ENCODE measurements around the gene C16orf86.

The C16orf86 gene

DNA sequence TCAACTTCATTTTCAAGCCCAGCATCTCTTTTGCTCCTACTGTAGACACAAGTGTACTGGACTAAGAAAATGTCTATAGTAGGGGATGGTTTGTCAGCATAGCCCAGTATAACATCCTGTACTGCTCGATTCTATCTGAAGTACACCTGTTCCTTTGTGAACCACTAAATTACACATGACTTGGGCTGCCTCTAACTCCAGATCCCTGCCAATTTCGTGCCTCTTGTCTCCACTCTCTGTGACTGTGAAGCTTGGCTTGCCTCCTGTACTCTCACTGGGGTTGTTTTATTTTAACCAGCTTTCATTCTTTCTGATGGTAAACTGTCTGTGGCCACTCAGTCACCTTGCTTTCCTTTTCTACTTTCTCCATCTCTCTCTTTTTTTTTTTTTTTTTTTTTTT lies 28.0 kb downstream of the C16orf86 start:
- no peak for DNase-seq (ENCODE audit: low read depth)

DNA sequence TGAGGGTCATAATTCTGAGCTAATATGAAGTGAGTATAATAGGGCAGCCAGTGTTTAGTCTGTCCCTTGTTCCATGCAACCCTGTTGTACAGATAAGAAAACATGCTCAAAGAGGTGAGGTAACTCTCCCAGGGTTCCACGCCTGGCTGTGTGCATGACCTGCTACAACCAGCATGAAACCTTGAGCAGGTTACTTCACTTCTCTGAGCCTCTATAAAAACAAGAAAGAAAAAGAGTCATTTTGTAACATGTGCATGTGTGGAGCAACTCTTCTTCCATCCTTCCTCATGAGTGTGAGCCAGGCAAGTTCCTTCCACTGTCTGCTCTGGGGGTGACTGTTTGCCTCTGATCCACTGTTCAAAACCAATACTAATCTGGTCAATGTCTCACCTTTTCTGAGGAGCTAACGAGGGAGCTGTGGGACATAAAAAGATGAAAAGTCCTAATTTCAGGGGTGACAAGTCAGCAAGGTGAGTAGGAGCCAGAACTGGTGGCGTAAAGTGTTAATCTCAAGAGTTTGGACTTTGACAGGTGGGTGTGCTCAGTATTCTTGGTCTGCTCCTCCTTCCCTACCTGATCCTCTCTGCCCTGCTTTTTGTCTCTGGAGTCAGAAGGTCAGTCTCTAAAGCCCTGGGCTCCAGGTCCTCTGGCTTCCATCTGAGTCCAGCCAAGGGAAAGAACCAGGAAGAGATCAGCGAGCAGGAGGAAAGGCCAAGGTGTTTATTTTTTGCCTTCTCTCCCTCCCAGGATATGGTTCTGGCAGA lies 31.0 kb downstream of the C16orf86 start:
- no peak for DNase-seq (ENCODE audit: low read depth)

DNA sequence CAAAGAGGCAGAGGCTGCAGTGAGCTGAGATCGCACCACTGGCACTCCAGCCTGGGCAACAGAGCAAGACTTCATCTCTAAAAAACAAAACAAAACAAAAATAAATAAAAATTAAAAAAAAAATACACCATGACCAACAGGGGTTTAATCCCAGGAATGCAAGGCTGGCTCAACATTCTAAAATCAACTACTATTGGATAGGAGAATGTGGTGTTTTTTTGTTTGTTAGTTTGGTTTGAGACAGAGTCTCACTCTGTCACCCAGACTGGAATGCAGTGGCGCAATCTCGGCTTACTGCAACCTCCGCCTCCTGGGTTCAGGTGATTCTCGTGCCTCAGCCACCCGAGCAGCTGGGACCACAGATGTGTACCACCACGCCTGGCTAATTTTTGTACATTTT lies 32.7 kb downstream of the C16orf86 start:
- no peak for DNase-seq (ENCODE audit: low read depth)

DNA sequence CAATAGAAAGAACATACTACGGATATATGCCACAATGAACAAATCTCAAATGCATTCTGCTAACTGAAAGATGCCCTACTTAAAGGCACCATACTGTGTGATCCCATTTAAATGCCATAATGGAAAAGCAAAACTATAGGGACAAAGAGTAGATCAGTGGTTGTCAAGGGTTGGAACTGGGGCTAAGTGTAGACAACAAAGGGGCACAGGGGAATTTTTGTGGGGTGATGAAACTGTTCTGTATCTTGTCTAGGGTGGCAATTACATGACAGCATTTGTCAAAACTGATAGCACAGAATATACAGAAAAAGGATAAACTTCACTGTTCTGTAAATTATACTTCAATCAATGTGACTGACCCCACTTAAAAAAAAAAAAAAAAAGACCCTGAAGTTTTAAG lies 34.8 kb downstream of the C16orf86 start:
- no peak for DNase-seq (ENCODE audit: low read depth)

GRCh38 chr16:67702130-67702529 lies 35.5 kb downstream of the C16orf86 start:
- DNase-seq (ENCODE audit: low read depth): no peak

GRCh38 chr16:67703626-67704025 lies 37.0 kb downstream of the C16orf86 start:
- no peak for DNase-seq (ENCODE audit: low read depth)

DNA sequence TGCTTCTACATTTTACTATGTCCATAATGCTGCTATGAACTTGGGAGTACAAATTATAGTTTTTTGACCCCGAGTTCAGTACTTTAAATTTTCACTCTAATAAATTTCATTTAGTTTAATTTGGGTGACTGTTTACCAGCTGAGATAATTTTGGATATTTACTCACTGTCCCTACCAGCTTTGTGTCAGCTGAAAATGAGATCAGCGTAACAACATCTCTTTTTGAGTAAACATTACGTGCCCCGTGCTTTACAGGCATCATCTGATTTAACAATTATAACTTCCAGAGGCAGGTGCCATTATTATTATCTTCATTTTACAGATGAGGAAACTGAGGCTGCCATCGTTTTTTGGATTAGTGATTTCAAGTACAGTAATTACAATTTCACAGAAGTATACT lies 37.5 kb downstream of the C16orf86 start:
- DNase-seq (ENCODE audit: low read depth): no peak

DNA sequence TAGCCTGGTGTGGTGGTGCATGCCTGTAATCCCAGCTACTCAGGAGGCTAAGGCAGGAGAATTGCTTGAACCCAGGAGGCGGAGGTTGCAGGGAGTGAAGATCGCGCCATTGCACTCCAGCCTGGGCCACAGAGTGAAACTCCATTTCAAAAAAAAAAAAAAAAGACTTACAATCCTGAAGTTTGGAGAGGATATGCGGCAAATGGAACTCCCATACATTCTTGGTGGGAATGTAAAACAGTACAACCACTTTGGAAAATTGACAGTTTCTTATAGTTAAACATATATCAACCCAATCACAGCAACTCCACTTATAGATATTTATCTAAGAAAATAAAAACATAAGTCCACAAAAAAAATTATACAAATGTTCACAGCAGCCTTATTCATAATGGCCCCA lies 40.6 kb downstream of the C16orf86 start:
- no peak for DNase-seq (ENCODE audit: low read depth)

DNA sequence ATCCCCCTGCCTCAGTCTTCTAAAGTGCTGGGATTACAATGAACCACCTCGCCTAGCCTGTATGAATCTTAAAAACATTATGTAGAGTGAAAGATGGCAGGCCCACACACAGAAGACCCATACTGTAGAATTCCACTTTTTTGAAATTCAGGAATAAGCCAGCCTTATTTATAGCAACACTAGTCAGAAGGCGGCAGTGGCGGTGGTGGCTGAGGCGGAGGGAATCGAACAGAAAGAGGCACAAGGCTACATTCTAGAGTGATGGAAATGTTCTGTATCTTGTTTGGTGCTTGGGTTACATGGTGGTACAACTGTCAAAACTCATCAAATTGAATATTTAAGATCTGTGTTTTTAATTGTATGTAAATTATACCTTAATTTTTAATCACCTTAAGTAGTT lies 41.2 kb downstream of the C16orf86 start:
- no peak for DNase-seq (ENCODE audit: low read depth)

- DNase-seq (ENCODE audit: low read depth): no peak
Observed at GRCh38 chr16:67708368-67708771, 41.8 kb downstream of the C16orf86 start.

GRCh38 chr16:67709050-67709449 lies 42.4 kb downstream of the C16orf86 start:
- no peak for DNase-seq (ENCODE audit: low read depth)

GRCh38 chr16:67710607-67711006 lies 44.0 kb downstream of the C16orf86 start:
- no peak for DNase-seq (ENCODE audit: low read depth)

DNA sequence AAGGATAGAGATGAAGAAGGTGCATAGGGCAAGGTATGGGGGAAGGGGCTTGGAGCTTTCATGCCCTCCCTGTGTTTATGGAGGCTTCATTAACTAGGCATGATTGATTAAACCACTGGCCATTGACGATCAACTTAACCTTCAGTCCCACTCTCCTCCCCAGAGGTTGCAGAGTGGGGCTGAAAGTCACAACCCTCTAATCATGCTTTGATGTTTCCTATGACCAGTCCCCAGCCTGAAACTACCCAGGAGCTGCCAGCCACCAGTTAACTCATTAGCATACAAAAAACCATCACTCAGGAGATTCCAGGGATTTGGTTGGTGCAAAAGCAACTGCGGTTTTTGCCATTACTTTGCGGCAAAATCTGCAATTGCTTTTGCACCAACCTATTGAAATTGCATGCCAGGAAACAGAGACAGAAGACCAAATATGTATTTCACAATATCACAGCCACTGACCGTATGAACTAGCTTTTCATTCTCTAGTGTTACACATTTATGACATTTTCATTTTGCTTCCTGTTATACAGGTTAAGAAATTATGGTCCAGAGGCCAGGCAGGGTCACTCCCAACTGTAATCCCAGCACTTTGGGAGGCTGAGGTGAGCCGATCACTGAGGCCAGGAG lies 47.1 kb downstream of the C16orf86 start:
- no peak for DNase-seq (ENCODE audit: low read depth)

GRCh38 chr16:67714522-67714921 lies 47.9 kb downstream of the C16orf86 start:
- no peak for DNase-seq (ENCODE audit: low read depth)

DNA sequence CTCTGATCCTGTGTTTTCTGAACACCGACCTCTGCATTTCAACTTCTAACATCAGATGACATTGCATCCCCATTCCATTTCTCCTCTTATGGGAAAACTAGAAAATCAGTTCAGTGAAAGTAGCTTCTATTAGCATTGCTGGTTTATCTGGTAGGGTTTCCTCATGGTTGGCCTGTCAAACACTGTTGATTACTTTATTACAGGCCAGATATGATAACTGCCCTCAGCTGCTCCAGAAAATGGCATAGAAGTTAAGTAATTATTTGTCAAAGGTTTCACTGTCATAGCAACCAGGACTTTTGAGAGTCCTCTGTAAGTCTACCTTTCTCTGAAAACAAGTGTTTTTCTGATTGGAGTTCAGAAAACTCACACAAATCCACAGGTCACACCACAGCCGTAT lies 49.5 kb downstream of the C16orf86 start:
- no peak for DNase-seq (ENCODE audit: low read depth)
